CD8-positive, alpha-beta memory T cell (primary cell): Measurements from ENCODE around the gene VEZF1. TPM values are rescaled to one million over a fixed set of nuclear protein-coding genes. Genes with fewer than 3 reads are reported as not detected.

Source experiments
- CTCF ChIA-PET: fragments of 350-600 bp; sonication (Branson Sonifier 250); formaldehyde crosslinking; loops from one replicate; lab custom pipeline; 2021; ENCODE audit warnings: antibody characterized with exemption; lab: Charles Lee
- POLR2A ChIA-PET: fragments of 350-600 bp; sonication (Branson Sonifier 250); formaldehyde crosslinking; loops from one replicate; lab custom pipeline; 2021; ENCODE audit warnings: antibody characterized with exemption; lab: Charles Lee
- DNase-seq, 5 donors: peaks; one replicate each; pipeline versions ENCODE4 v3.0.0 to v3.0.0-alpha.2; 2020 to 2022; ENCODE audit warnings: mixed read lengths in 1 of 5
- H3K27ac ChIP-seq: one replicate; pipeline ENCODE4 v1.7.0; 2013; ENCODE audit warnings: low read depth, mild to moderate bottlenecking, low read length, moderate library complexity
- H3K27me3 ChIP-seq: 2 replicates; pipeline ENCODE4 v1.7.0; 2013; ENCODE audit warnings: low read length, mild to moderate bottlenecking; ENCODE audit not compliant: insufficient read depth, poor library complexity, severe bottlenecking
- H3K36me3 ChIP-seq: 2 replicates; pipeline ENCODE4 v1.7.0; 2013; ENCODE audit warnings: mild to moderate bottlenecking, low read length, moderate library complexity; ENCODE audit not compliant: insufficient read depth
- H3K4me1 ChIP-seq: 2 replicates; pipeline ENCODE4 v1.7.0; 2013; ENCODE audit warnings: mild to moderate bottlenecking, low read length, moderate library complexity; ENCODE audit not compliant: insufficient read depth
- H3K4me3 ChIP-seq: 2 replicates; pipeline ENCODE4 v1.7.0; 2013; ENCODE audit warnings: mild to moderate bottlenecking, low read length
- H3K9me3 ChIP-seq: 2 replicates; pipeline ENCODE4 v1.7.0; 2013; ENCODE audit warnings: mild to moderate bottlenecking, low read length
- H3K27ac Mint-ChIP-seq, 8 donors: one replicate each; pipeline ENCODE4 v1.8.0; 2020 to 2021; ENCODE audit warnings: mixed read lengths in 8 of 8, mild to moderate bottlenecking in 6 of 8, inconsistent platforms in 3 of 8, moderate library complexity in 3 of 8
- H3K27me3 Mint-ChIP-seq, 2 donors: one replicate each; pipeline ENCODE4 v1.8.0; 2020 to 2021; ENCODE audit warnings: mixed read lengths in 2 of 2, mild to moderate bottlenecking in 1 of 2, moderate library complexity in 1 of 2
- H3K36me3 Mint-ChIP-seq, 3 donors: one replicate each; pipeline ENCODE4 v1.8.0; 2020 to 2021; ENCODE audit warnings: mixed read lengths in 3 of 3, inconsistent platforms in 1 of 3, mild to moderate bottlenecking in 1 of 3
- H3K4me1 Mint-ChIP-seq, 3 donors: one replicate each; pipeline ENCODE4 v1.8.0; 2020 to 2021; ENCODE audit warnings: mixed read lengths in 3 of 3, inconsistent platforms in 1 of 3, mild to moderate bottlenecking in 1 of 3
- H3K4me3 Mint-ChIP-seq, 7 donors: one replicate each; pipeline ENCODE4 v1.8.0; 2020 to 2021; ENCODE audit warnings: mixed read lengths in 7 of 7, mild to moderate bottlenecking in 6 of 7, moderate library complexity in 4 of 7, inconsistent platforms in 2 of 7
- H3K9me3 Mint-ChIP-seq, 5 donors: one replicate each; pipeline ENCODE4 v1.8.0; 2020 to 2022; ENCODE audit warnings: mixed read lengths in 5 of 5, mild to moderate bottlenecking in 3 of 5, moderate library complexity in 2 of 5, inconsistent platforms in 1 of 5
- polyA plus RNA-seq: library from polyadenylated mRNA; unstranded; fragments of 300-500 nt; fragmentation: Illumina TruSeq; gene quantifications from one replicate; pipeline ENCODE4 v1.2.3, GENCODE V29; 2021
- total RNA-seq, 2 experiments: library from RNA; stranded (reverse); gene quantifications; one replicate each; pipeline ENCODE4 v1.2.3, GENCODE V29; 2021

Gene VEZF1
- total and polyA plus RNA-seq, 3 experiments from 2014 or later, result 29.1 to 50.8 (median 29.5) TPM

- H3K9me3 ChIP-seq, result no peaks in the 10 kb centered on the region
- H3K4me3 ChIP-seq, result no peak overlapping the region
- ChIA-PET POLR2A (no interaction called here), CTCF (interaction anchor here (1.0 to 5.0 kb wide), 3 partner anchors 144 to 170 kb away, joined by 3 to 54 read pairs (median 3); no protein-coding TSS in a partner anchor)
- Mint-ChIP-seq H3K4me3 (peak overlapping the region in 2 of 7 donors; percentile 6 to 32), H3K27ac (peak overlapping the region; percentile 7 to 86 (median 53)), H3K9me3 (no peaks in the 10 kb centered on the region), H3K36me3 (peaks cover 9 to 79% (median 23%) of the 10 kb centered on the region in 3 donors), H3K4me1 (peaks cover 63 to 83% (median 76%) of the 10 kb centered on the region in 3 donors), H3K27me3 (peaks cover 0 to 10% of the 10 kb centered on the region in 2 donors)
- no peak for DNase-seq
- H3K36me3 ChIP-seq, result peaks cover 32% of the 10 kb centered on the region
- peaks cover 40% of the 10 kb centered on the region for H3K4me1 ChIP-seq
- H3K27me3 ChIP-seq, result no peaks in the 10 kb centered on the region
- H3K27ac ChIP-seq, result no peak overlapping the region
Measured at GRCh38 chr17:58002973-58003372, 14.9 kb upstream of the VEZF1 start.

- H3K4me3 Mint-ChIP-seq, result peak overlapping the region in 1 of 7 donors; percentile 20
- no peak overlapping the region for H3K27ac ChIP-seq
Measured at GRCh38 chr17:58002154-58002948, 14.3 kb upstream of the VEZF1 start.

GRCh38 chr17:58001461-58002124 lies 13.5 kb upstream of the VEZF1 start:
- ChIA-PET POLR2A (interaction anchor here (0.6 kb wide), 1 partner anchor 1788 kb away, joined by 6 read pairs; no protein-coding TSS in a partner anchor), CTCF (interaction anchor here (0.7 to 5.0 kb wide), 8 partner anchors 8 to 168 kb away, joined by 3 to 54 read pairs (median 4); partner anchors contain the start of genes CUEDC1 and VEZF1)
- H3K9me3 ChIP-seq, result no peaks in the 10 kb centered on the region
- H3K27ac Mint-ChIP-seq, result peak overlapping the region in 1 of 8 donors; percentile 15
- no peaks in the 10 kb centered on the region for H3K27me3 ChIP-seq
- H3K36me3 Mint-ChIP-seq, result peaks cover 9 to 68% (median 23%) of the 10 kb centered on the region in 3 donors
- H3K9me3 Mint-ChIP-seq, result no peaks in the 10 kb centered on the region
- no peak overlapping the region for H3K4me3 ChIP-seq
- H3K4me3 Mint-ChIP-seq, result no peak overlapping the region
- peaks cover 0 to 4% of the 10 kb centered on the region in 2 donors for H3K27me3 Mint-ChIP-seq
- peaks cover 38% of the 10 kb centered on the region for H3K4me1 ChIP-seq
- H3K36me3 ChIP-seq, result peaks cover 32% of the 10 kb centered on the region
- no peak for DNase-seq
- no peak overlapping the region for H3K27ac ChIP-seq
- H3K4me1 Mint-ChIP-seq, result peaks cover 55 to 72% (median 63%) of the 10 kb centered on the region in 3 donors

More at GRCh38 chr17:58002154-58002948, 14.3 kb upstream of the VEZF1 start:
- no peaks in the 10 kb centered on the region for H3K9me3 ChIP-seq
- H3K27me3 ChIP-seq, result no peaks in the 10 kb centered on the region
- Mint-ChIP-seq H3K27ac (peak overlapping the region in 7 of 8 donors; percentile 34 to 86 (median 54)), H3K27me3 (peaks cover 0 to 10% of the 10 kb centered on the region in 2 donors), H3K9me3 (no peaks in the 10 kb centered on the region), H3K36me3 (peaks cover 9 to 74% (median 23%) of the 10 kb centered on the region in 3 donors), H3K4me1 (peaks cover 59 to 76% (median 71%) of the 10 kb centered on the region in 3 donors)
- H3K4me1 ChIP-seq, result peaks cover 38% of the 10 kb centered on the region
- H3K36me3 ChIP-seq, result peaks cover 32% of the 10 kb centered on the region
- CTCF ChIA-PET, result interaction anchor here (0.7 to 5.0 kb wide), 7 partner anchors 9 to 170 kb away, joined by 3 to 54 read pairs (median 3); no protein-coding TSS in a partner anchor
- DNase-seq, result no peak
- H3K4me3 ChIP-seq, result no peak overlapping the region
- POLR2A ChIA-PET, result no interaction called here

- Histone ChIP-seq H3K36me3 (peaks cover 18% of the 10 kb centered on the region), H3K27ac (no peak overlapping the region), H3K4me3 (no peak overlapping the region), H3K27me3 (no peaks in the 10 kb centered on the region), H3K9me3 (no peaks in the 10 kb centered on the region), H3K4me1 (peaks cover 29% of the 10 kb centered on the region)
- DNase-seq, result peak in 2 of 5 donors; percentile 63 to 69
- peaks cover 0 to 48% (median 9%) of the 10 kb centered on the region in 3 donors for H3K36me3 Mint-ChIP-seq
- H3K4me3 Mint-ChIP-seq, result peak overlapping the region in 1 of 7 donors; percentile 54
- CTCF ChIA-PET, result interaction anchor here (0.6 to 7.5 kb wide), 34 partner anchors 8 to 488 kb away, joined by 3 to 54 read pairs (median 4); partner anchors contain the start of genes CUEDC1, HSF5, MRPS23 and SRSF1
- POLR2A ChIA-PET, result interaction anchor here (1.3 to 2.2 kb wide), 2 partner anchors 11 to 44 kb away, joined by 3 to 8 read pairs; partner anchors contain the start of genes CUEDC1 and VEZF1
- H3K9me3 Mint-ChIP-seq, result no peaks in the 10 kb centered on the region
- H3K27me3 Mint-ChIP-seq, result no peaks in the 10 kb centered on the region
- peak overlapping the region in 7 of 8 donors; percentile 31 to 70 (median 58) for H3K27ac Mint-ChIP-seq
- H3K4me1 Mint-ChIP-seq, result peaks cover 39 to 64% (median 55%) of the 10 kb centered on the region in 3 donors
Measured at GRCh38 chr17:57999496-58000017, 11.5 kb upstream of the VEZF1 start.

DNA sequence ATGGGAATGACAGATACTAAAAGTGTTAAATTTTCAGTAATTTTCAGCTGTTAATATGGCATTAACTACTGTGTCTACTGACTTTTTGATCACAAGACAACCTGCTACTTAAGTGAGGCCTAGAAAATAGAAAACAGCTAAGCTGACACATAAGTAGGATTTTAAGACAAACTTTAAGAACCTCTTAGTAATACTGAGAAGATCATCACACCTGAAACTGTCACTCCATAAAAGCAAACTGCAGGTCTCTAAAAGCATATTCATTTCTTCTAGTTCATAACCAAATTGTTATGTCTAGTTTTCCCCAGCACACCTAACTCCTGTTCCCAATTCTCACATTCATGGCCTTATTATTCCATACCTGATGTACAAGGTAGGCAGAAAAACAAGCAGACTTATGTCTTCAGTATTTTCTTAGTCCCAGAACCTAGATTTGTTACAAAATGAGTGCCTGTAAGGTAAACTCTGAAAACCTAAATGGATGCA lies 11.0 kb upstream of the VEZF1 start:
- CTCF ChIA-PET, result interaction anchor here (0.6 to 7.5 kb wide), 30 partner anchors 8 to 489 kb away, joined by 3 to 54 read pairs (median 4); partner anchors contain the start of genes CUEDC1, HSF5, MRPS23 and SRSF1
- H3K27me3 Mint-ChIP-seq, result no peaks in the 10 kb centered on the region
- H3K36me3 Mint-ChIP-seq, result peaks cover 0 to 43% (median 9%) of the 10 kb centered on the region in 3 donors
- Histone ChIP-seq H3K27me3 (no peaks in the 10 kb centered on the region), H3K36me3 (peaks cover 13% of the 10 kb centered on the region), H3K9me3 (no peaks in the 10 kb centered on the region), H3K4me3 (no peak overlapping the region), H3K27ac (no peak overlapping the region), H3K4me1 (peaks cover 24% of the 10 kb centered on the region)
- H3K27ac Mint-ChIP-seq, result peak overlapping the region in 7 of 8 donors; percentile 3 to 70 (median 58)
- H3K4me3 Mint-ChIP-seq, result no peak overlapping the region
- no peak for DNase-seq
- POLR2A ChIA-PET, result interaction anchor here (1.3 to 2.2 kb wide), 2 partner anchors 11 to 43 kb away, joined by 3 to 8 read pairs; partner anchors contain the start of genes CUEDC1 and VEZF1
- H3K9me3 Mint-ChIP-seq, result no peaks in the 10 kb centered on the region
- H3K4me1 Mint-ChIP-seq, result peaks cover 40 to 64% (median 55%) of the 10 kb centered on the region in 3 donors

GRCh38 chr17:57997085-57997809 lies 9.2 kb upstream of the VEZF1 start:
- H3K4me3 Mint-ChIP-seq, result no peak overlapping the region
- H3K27me3 Mint-ChIP-seq, result no peaks in the 10 kb centered on the region
- H3K4me1 ChIP-seq, result peaks cover 27% of the 10 kb centered on the region
- H3K4me3 ChIP-seq, result no peak overlapping the region
- no peaks in the 10 kb centered on the region for H3K27me3 ChIP-seq
- DNase-seq, result no peak
- POLR2A ChIA-PET, result interaction anchor here (1.2 kb wide), 1 partner anchor 108 kb away, joined by 3 read pairs; no protein-coding TSS in a partner anchor
- H3K4me1 Mint-ChIP-seq, result peaks cover 36 to 61% (median 48%) of the 10 kb centered on the region in 3 donors
- no peak overlapping the region for H3K27ac ChIP-seq
- peaks cover 0 to 25% (median 0%) of the 10 kb centered on the region in 3 donors for H3K36me3 Mint-ChIP-seq
- CTCF ChIA-PET, result interaction anchor here (0.7 to 7.5 kb wide), 11 partner anchors 9 to 164 kb away, joined by 3 to 53 read pairs (median 3); partner anchors contain the start of gene SRSF1
- H3K9me3 Mint-ChIP-seq, result no peaks in the 10 kb centered on the region
- no peaks in the 10 kb centered on the region for H3K36me3 ChIP-seq
- H3K27ac Mint-ChIP-seq, result peak overlapping the region in 6 of 8 donors; percentile 12 to 71 (median 48)
- no peaks in the 10 kb centered on the region for H3K9me3 ChIP-seq
